Astrocyte of the spinal cord (primary cell): ENCODE data around the gene LRRC47.

Source experiments
- DNase-seq: peaks from one replicate; pipeline ENCODE4 v3.0.0; 2011; ENCODE audit warnings: low read depth, low spot score
- H3K4me3 ChIP-seq: 2 replicates; pipeline ENCODE4 v1.5.1; 2011; ENCODE audit warnings: low read depth, mild to moderate bottlenecking, low read length, moderate library complexity
- CTCF ChIP-seq: IDR thresholded peaks from 2 replicates; pipeline ENCODE4 v1.5.1; 2012; ENCODE audit warnings: low read depth, mild to moderate bottlenecking, low read length, inconsistent platforms
- in situ Hi-C: cut with HindIII; loops from 2 replicates; pipeline ENCODE4 v1.10.0; 2017; ENCODE audit warnings: low sequenced_read_pairs

Gene LRRC47

GRCh38 chr1:3836421-3836820 is 40.1 kb upstream of the LRRC47 start:
- in situ Hi-C loops = no loop called here
- H3K4me3 ChIP-seq = no peak overlapping the region
- no peak for TF ChIP-seq CTCF
- peak; percentile 35 for DNase-seq

DNA sequence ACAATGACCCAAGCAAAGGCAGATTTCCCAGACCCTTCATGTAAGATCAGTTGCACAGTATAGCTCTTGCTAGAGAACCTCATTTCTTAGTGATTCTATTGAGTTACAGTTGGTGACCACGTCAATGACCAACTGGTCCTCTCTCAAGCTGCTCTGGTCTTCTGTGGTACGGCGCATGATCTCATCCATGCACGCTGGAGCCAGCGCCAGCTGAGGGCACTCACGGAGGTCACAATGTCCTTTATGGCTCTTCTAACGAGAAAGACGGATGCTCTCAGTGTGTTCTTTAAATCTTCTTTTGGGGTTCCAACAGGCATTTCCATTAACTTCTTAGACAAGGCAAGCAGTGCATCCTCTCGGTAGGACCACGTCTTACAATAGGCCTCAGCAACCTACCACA is 38.4 kb upstream of the LRRC47 start:
- no peak for TF ChIP-seq CTCF
- in situ Hi-C loops = no loop called here
- DNase-seq = no peak
- H3K4me3 ChIP-seq = no peak overlapping the region

DNA sequence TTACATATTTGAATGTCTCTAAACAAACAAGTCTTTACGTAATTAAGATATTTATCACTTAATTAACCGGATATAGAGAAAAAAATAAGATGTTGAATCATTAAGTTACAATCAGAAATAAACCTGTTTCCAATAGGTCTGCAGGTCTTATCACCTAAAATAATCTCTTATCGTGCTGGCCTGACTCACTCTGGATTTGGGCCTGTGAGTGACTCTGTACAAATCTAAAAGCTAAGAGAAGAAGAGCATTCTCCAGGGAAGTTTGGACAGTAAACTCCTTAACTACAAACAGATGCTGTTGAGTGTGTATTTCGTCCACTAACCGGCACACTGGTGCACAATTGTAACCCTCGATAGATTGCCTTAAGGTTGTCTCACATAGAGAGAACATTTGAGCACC is 35.4 kb upstream of the LRRC47 start:
- no peak for TF ChIP-seq CTCF
- no peak for DNase-seq
- in situ Hi-C loops = no loop called here
- no peak overlapping the region for H3K4me3 ChIP-seq

- DNase-seq = no peak
These were observed 32.1 kb upstream of the LRRC47 start for GRCh38 chr1:3828391-3828790.

GRCh38 chr1:3827813-3828307 is 31.6 kb upstream of the LRRC47 start:
- in situ Hi-C loops = no loop called here

More at GRCh38 chr1:3828391-3828790, 32.1 kb upstream of the LRRC47 start:
- in situ Hi-C loops = no loop called here
- no peak overlapping the region for H3K4me3 ChIP-seq
- no peak for TF ChIP-seq CTCF

GRCh38 chr1:3825356-3825755 is 29.1 kb upstream of the LRRC47 start:
- no peak overlapping the region for H3K4me3 ChIP-seq
- in situ Hi-C loops = no loop called here
- DNase-seq = no peak
- TF ChIP-seq CTCF = no peak

More at GRCh38 chr1:3827813-3828307, 31.6 kb upstream of the LRRC47 start:
- no peak for TF ChIP-seq CTCF
- H3K4me3 ChIP-seq = no peak overlapping the region
- no peak for DNase-seq

DNA sequence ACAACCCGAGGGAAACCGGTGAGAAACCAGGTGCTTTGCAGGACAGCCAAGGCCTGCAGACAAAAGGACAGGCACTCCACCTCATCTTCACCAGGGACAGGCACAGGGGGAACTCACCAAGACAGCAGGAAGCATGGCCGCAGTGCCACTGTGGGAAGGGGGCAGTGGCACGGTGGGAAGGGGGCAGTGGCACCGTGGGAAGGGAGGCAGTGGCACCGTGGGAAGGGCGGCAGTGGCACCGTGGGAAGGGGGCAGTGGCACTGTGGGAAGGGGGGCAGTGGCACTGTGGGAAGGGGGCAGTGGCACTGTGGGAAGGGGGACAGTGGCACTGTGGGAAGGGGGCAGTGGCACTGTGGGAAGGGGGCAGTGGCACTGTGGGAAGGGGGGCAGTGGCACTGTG is 28.4 kb upstream of the LRRC47 start:
- no peak for DNase-seq
- no peak overlapping the region for H3K4me3 ChIP-seq
- in situ Hi-C loops = no loop called here
- no peak for TF ChIP-seq CTCF
